Bronchial epithelial cell (primary cell): ENCODE results near the gene CUTA. TPM values are rescaled to one million over a fixed set of nuclear protein-coding genes. Genes with fewer than 3 reads are reported as not detected.
A peak's percentile ranks its signal among the peaks of the same experiment; 100 is the strongest.

Source experiments
- DNase-seq: peaks from one replicate; pipeline ENCODE4 v3.0.0-alpha.2; 2010; ENCODE audit warnings: low read depth
- FAIRE-seq: peaks from 2 replicates; lab custom pipeline; 2011; peaks lifted over from hg19 to GRCh38; lab: Jason Lieb, UNC
- H3K27me3 ChIP-seq: 2 replicates; pipeline ENCODE4 v1.5.1; 2011; ENCODE audit warnings: low read length; ENCODE audit not compliant: control insufficient read depth, insufficient read depth
- H3K36me3 ChIP-seq: 2 replicates; pipeline ENCODE4 v1.5.1; 2011; ENCODE audit warnings: low read length; ENCODE audit not compliant: control insufficient read depth, insufficient read depth
- H3K4me3 ChIP-seq: 2 replicates; pipeline ENCODE4 v1.5.1; 2011; ENCODE audit warnings: mild to moderate bottlenecking, low read depth, low read length, control low read depth
- CTCF ChIP-seq: IDR thresholded peaks from 2 replicates; pipeline ENCODE4 v1.5.1; 2011; ENCODE audit warnings: mild to moderate bottlenecking, moderate library complexity, low read length, control low read depth, inconsistent platforms; ENCODE audit not compliant: insufficient read depth, severe bottlenecking
- total RNA-seq: library from RNA; depleted of rRNA; stranded (reverse); fragments of >200 nt; gene quantifications from 2 replicates; pipeline ENCODE4 v1.2.1, GENCODE V29; 2014

CUTA gene
- total RNA-seq, 1 donor from 2014 or later: 37.1 TPM

DNA sequence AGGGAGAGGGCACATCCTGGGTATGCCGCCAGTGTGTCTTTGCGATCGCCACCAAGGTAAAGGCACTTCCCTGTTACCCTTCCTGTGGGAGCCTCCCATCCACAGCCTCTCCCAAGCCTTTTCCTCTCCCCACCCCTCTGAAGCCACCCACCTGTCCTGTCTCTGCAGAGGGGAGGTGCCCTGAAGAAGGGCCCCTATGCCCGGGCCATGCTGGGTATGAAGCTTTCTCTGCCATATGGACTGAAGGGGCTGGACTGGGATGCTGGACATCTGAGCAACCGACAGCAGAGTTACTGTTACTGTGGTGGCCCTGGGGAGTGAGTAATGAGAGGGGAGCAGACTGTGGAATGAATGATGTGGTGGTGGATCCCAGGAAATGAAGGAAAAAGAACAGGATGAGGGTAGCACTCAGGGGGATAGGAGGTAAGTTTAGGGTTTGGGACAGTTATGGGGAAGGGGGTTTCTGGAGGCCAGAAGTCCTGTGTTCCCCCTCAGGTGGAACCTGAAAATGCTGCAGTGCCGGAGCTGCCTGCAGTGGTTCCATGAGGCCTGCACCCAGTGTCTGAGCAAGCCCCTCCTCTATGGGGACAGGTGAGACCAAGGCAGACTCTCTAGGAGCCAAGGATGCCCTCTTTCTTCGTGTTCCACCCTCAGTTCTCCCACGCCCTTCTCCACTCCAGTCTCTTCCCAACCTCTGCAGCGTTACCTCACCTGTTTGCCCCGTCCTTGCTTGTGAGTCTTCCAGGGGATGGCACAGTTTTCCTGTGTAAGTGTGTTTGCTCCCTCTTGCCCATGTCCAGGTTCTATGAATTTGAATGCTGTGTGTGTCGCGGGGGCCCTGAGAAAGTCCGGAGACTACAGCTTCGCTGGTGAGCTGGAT, 4.4 kb downstream of the CUTA start:
- Histone ChIP-seq H3K27me3 (no peaks in the 10 kb centered on the region), H3K4me3 (no peak overlapping the region), H3K36me3 (peaks cover 5% of the 10 kb centered on the region)
- DNase-seq (no peak), FAIRE-seq (no peak)
- TF ChIP-seq CTCF: no peak

GRCh38 chr6:33412140-33413009, 5.5 kb downstream of the CUTA start:
- no peak for FAIRE-seq
- TF ChIP-seq CTCF: no peak
- no peak for DNase-seq
- Histone ChIP-seq H3K4me3 (no peak overlapping the region), H3K27me3 (no peaks in the 10 kb centered on the region), H3K36me3 (peaks cover 5% of the 10 kb centered on the region)

- no peak for TF ChIP-seq CTCF
- FAIRE-seq (no peak), DNase-seq (no peak)
- Histone ChIP-seq H3K4me3 (peak overlapping the region; percentile 57), H3K36me3 (peaks cover 5% of the 10 kb centered on the region), H3K27me3 (no peaks in the 10 kb centered on the region)
Observed at GRCh38 chr6:33411632-33412005, 6.3 kb downstream of the CUTA start.

GRCh38 chr6:33410711-33411631, 6.9 kb downstream of the CUTA start, which contains the start of gene PHF1:
PHF1 (plus strand) TSS chr6:33411014; CDS start chr6:33412264, 1,250 bp downstream.
- H3K36me3 ChIP-seq: peaks cover 5% of the 10 kb centered on the region
- no peak for TF ChIP-seq CTCF
- H3K4me3 ChIP-seq: peak within 1 kb of the TSS; percentile 57
- DNase-seq (peak; percentile 49), FAIRE-seq (no peak)
- no peaks in the 10 kb centered on the region for H3K27me3 ChIP-seq

GRCh38 chr6:33410050-33410710, 7.7 kb downstream of the CUTA start:
- FAIRE-seq: no peak
- Histone ChIP-seq H3K4me3 (peak overlapping the region; percentile 57), H3K36me3 (peaks cover 6% of the 10 kb centered on the region), H3K27me3 (no peaks in the 10 kb centered on the region)
- DNase-seq: peak; percentile 92
- no peak for TF ChIP-seq CTCF
